Right ventricle myocardium superior (tissue), 1 donor: ENCODE measurements around the gene IFFO2. TPM values are rescaled to one million over a fixed set of nuclear protein-coding genes. Genes with fewer than 3 reads are reported as not detected.

ENCODE experiments used
- ATAC-seq: fragments of 200-7000 bp; cut with Tn5 transposase; one replicate; pipeline ENCODE4 v1.9.1; 2020; ENCODE audit warnings: mild to moderate bottlenecking; ENCODE audit not compliant: poor library complexity
- DNase-seq: peaks from one replicate; pipeline ENCODE4 v3.0.0-alpha.2; 2020
- intact Hi-C: fragments of 100-400 bp; cut with DNase I; formaldehyde crosslinking; loops from one replicate; pipeline ENCODE4 v1.11.2; 2022
- total RNA-seq: library from RNA; stranded (reverse); fragmentation: NEBNext Ultra II Directional; extraction: Animal tissue kit (Norgen Biotek cat#: 25700); gene quantifications from one replicate; pipeline ENCODE4 v1.2.1, GENCODE V29; 2021
- donor health status: DM: no; HTN: yes; CAD: no; lungs with severe emphysema.

Gene IFFO2
- total RNA-seq, 1 donor from 2014 or later = 4.4 TPM

GRCh38 chr1:18974005-18974404 lies 17.5 kb upstream of the IFFO2 start:
- intact Hi-C loops = no loop called here
- no peak for ATAC-seq
- DNase-seq = no peak

- ATAC-seq = no peak
- DNase-seq = no peak
- intact Hi-C loops = no loop called here
Measured at GRCh38 chr1:18973446-18973955, 17.0 kb upstream of the IFFO2 start.

GRCh38 chr1:18972991-18973390 lies 16.5 kb upstream of the IFFO2 start:
- DNase-seq = no peak
- ATAC-seq = no peak
- intact Hi-C loops = no loop called here

DNA sequence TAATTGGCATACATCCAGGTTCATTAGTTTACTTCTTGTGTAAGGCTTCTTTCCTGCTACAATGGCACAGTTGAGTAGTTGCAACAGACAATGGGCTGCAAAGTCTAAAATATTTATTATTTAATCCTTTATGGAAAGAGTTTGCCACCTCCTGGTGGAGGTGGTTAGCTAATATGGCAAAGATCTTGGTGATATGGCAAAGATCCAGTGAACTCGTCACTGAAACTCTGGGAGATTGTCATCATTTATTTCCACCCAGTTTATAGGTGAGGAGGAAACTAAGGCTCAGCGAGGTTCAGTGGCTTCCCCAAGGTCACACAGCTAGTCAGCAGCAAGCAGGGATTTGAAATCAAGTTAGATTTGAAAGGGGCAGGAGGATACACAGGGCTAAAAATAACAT lies 16.1 kb upstream of the IFFO2 start:
- ATAC-seq = no peak
- intact Hi-C loops = no loop called here
- DNase-seq = no peak

DNA sequence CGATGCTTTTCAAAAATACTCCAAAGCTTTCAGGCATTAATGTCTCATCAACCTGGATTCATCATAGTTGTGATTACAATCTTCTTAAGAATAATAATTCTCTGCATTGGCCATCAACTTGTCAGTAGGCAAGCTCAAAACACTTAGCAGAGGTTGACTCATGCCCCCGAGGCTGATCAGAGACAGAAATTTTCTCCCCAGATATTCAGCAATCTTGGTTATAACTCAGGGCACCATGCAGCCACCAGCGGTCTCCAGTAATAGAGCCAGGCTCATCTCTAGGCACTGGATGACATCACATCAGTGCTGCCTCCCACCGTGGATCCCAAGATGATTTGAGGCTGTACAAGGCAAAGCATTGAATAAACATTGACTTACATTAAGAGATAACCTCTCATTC lies 14.3 kb upstream of the IFFO2 start:
- intact Hi-C loops = no loop called here
- no peak for DNase-seq
- ATAC-seq = no peak

GRCh38 chr1:18970358-18970757 lies 13.9 kb upstream of the IFFO2 start:
- ATAC-seq (no peak), DNase-seq (no peak)
- intact Hi-C loops = no loop called here

DNA sequence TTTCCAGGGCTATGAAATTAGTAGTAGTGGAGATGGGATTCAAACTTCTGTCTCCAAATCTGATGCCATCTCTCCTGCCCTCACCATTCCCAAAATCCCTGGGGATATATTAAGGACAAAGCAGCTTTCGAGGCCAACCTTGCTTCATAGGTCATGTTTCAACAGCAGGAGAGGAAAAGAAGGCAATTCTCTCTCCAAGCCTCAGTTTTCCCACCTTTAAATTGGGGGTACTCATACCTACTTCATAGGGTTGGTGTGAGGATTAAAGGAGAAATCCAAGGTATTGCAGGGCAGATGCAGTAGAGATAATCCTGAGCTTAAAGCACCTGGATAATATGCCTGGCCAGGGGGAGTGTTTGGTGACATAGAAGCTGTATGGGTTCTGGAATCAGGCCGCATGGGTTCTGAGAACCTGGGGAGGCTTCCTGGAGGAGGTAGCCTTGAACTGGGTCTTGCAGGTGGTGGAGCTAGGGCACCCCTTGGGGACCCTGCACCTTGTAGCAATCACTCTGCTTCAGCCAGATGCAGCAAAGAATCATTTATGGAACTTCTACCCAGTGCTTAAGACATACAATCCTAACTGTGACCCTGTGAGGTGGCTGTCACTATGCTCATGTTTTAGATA lies 10.7 kb upstream of the IFFO2 start:
- no peak for ATAC-seq
- no peak for DNase-seq
- intact Hi-C loops = no loop called here

DNA sequence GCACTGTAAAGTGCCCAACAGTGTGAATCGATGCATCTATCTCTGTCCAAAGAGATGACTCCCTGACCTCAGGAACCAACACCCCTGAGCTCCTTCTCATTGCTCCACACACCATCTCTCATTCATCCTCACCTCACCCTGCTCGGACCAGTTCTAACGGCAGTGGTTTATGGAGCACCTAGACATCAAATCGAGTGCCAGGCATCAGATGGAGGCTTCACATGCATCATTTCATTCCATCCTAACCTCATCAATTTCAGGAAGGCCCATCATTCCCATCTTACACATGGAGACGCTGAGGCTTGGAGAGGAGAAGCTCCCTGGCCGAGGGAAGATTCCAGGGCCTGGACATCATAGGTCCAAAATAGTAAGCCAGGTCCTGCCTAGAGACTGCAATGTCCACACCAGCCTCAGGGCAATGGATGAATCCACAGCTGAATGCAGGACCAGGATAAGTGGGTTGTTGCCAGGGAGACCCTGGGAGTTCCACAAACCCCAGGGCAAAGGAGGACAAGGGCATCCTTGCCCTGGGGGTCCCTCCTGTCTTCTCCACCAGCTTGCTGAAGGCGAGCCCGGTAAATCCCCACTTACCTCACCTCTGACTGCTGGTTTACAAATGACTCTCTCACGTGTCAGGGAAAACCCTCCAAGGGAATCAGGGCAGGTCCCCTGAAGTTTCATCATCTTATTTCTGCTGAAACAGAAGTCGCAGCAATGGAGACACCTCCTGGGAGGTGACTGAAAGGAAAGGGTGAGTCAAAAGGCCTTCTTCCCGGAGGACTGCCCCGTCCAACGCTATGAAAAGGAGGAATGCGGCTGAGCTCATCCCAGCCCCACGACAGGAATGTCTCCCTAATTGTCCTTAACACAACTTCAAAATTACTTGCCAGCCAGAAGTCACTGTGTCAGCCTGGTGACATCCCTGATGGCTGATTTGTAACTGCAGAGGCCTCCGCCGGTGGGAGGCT lies 9.0 kb upstream of the IFFO2 start:
- intact Hi-C loops = no loop called here
- no peak for ATAC-seq
- DNase-seq = no peak

- intact Hi-C loops = no loop called here
- DNase-seq (no peak), ATAC-seq (no peak)
Measured at GRCh38 chr1:18963968-18964367, 7.5 kb upstream of the IFFO2 start.

- DNase-seq = no peak
- ATAC-seq = no peak
- intact Hi-C loops = no loop called here
Measured at GRCh38 chr1:18962855-18963737, 6.6 kb upstream of the IFFO2 start.

DNA sequence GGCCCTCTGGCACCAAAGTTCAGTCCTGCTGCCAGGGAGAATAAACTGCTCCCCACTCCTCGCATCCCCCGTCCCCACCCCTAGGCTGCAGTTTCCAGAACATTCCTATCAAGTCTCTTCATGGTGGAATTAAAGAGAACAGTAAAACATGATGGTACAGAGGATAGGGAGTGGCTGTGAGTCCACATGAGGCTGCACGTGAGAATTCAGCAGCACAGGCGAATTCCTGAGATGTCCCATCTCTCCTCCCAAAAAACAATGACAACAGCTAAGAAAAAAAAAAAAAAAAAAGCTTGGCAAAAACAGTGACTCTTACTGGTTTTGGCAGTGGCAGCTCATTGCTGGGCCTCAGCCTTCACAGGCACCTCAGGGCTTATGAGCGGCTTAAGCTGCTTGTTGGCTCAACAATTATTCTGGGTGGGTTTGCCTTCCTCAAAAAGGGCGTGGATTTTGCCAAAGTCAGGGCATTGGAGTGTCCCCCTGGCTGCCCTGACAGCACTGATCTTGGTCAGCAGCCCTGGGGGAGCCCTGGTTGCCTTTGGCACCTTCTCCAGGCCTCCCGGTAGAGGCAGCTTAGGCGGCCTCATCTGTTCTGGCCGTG lies 5.7 kb upstream of the IFFO2 start:
- no peak for DNase-seq
- ATAC-seq = peak; percentile 16
- intact Hi-C loops = no loop called here

DNA sequence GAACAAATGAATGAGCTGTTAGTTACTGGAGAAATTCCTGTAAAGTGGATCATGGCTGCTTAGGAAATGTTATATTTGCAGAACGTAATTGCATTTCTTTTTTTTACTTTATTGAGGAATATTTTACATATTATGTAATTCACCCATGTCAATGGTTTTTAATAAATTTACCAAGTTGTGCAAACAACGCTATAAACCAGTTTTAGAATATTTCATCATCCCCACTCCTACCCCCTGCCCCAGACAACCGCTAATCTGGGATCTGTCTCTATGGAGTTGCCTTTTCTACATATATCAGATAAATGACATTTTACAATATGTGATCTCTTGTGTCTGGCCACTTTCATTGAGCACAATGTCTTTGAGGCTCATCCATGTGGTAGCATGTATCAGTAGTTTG lies 4.3 kb upstream of the IFFO2 start:
- ATAC-seq (no peak), DNase-seq (no peak)
- intact Hi-C loops = no loop called here

DNA sequence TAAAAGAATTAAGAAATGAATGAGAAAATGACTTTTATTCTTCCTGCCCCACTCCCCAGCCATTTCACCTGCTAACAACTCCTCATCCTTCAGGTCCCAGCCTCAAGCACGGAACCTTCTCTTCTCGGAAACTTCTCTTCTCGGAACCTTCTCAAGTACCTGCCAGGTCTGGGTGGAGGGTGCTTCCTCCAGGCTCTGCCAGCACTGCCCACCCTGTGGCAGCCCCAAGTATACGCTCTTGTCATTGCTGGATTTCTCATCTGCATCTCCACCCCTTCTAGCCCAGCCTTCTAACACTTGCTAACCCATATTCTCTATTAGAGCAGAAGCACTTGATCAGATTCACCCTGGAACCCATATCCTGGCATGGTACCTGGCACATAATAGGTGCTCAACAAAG lies 3.9 kb upstream of the IFFO2 start:
- ATAC-seq (no peak), DNase-seq (no peak)
- intact Hi-C loops = no loop called here

GRCh38 chr1:18959591-18959990 lies 3.1 kb upstream of the IFFO2 start:
- intact Hi-C loops = loop anchor here (5.0 kb wide), 1 partner anchor 47 kb away; no protein-coding TSS in a partner anchor
- no peak for DNase-seq
- ATAC-seq = no peak

DNA sequence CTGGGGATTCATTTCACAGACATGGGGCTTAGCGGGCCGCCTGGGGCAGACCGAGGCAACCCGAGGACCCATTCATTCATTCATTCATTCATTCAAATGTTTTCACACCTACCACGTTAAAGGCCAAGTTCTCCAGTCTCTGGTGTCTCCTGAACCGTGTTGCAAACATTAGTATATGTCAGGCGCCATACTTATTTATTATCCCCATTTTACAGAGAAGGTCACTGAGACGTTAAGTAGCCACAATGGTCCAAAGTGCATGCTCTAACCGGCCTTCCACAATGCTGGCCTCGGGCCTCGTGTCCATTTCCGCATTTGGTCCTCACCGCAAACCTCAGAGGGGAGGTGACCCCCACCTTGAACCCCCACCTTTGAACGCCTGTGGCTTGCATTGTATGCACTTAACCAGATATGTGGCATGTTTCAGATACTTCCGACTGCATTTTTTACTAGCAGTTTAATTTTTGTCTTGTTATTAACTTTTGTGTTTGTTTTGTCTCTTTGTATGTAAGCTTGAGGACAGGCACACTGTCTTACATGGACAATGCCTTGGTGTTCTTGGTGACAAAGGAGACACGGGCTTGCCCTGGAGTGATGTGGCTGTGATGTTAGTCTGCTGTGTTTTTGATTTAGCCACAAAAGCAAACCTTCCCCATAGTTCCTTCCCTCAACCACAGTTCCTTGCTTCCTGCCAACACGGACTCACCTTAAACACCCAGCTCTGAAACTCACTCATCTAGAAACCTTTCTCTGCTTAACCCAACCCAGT lies 1.2 kb upstream of the IFFO2 start:
- intact Hi-C loops = loop anchor here (5.0 kb wide), 1 partner anchor 45 kb away; no protein-coding TSS in a partner anchor
- DNase-seq (no peak), ATAC-seq (no peak)

- ATAC-seq (peak; percentile 10), DNase-seq (peak; percentile 62)
- intact Hi-C loops = loop anchor here (5.0 kb wide), 1 partner anchor 45 kb away; no protein-coding TSS in a partner anchor
Measured at GRCh38 chr1:18957136-18957521, 653 bp upstream of the IFFO2 start.

GRCh38 chr1:18955441-18956192 lies 859 bp downstream of the IFFO2 start:
- ATAC-seq (peak; percentile 13), DNase-seq (peak; percentile 64)
- intact Hi-C loops = loop anchor here (5.0 kb wide), 1 partner anchor 43 kb away; no protein-coding TSS in a partner anchor
